ENCODE data around the gene FGF1.

- TF ChIP-seq CTCF (IDR thresholded peaks at IDR 0.05) (peak in 1 of 3 experiments; percentile 8), POLR2A (IDR thresholded peaks at IDR 0.05) (no peak)
Measured at GRCh38 chr5:142654578-142655058, 31.3 kb downstream of the FGF1 start.
